GM10266 (cell line): ENCODE results near the gene KIF23.

Source experiments
- DNase-seq: peaks from one replicate; pipeline ENCODE4 v3.0.0; 2012; ENCODE audit errors: extremely low spot score
- CTCF ChIP-seq: IDR thresholded peaks from 2 replicates; pipeline ENCODE4 v1.5.1; 2012; ENCODE audit warnings: mild to moderate bottlenecking, low read depth; ENCODE audit not compliant: control insufficient read depth, insufficient read depth; ENCODE audit errors: missing control alignments

Gene KIF23

DNA sequence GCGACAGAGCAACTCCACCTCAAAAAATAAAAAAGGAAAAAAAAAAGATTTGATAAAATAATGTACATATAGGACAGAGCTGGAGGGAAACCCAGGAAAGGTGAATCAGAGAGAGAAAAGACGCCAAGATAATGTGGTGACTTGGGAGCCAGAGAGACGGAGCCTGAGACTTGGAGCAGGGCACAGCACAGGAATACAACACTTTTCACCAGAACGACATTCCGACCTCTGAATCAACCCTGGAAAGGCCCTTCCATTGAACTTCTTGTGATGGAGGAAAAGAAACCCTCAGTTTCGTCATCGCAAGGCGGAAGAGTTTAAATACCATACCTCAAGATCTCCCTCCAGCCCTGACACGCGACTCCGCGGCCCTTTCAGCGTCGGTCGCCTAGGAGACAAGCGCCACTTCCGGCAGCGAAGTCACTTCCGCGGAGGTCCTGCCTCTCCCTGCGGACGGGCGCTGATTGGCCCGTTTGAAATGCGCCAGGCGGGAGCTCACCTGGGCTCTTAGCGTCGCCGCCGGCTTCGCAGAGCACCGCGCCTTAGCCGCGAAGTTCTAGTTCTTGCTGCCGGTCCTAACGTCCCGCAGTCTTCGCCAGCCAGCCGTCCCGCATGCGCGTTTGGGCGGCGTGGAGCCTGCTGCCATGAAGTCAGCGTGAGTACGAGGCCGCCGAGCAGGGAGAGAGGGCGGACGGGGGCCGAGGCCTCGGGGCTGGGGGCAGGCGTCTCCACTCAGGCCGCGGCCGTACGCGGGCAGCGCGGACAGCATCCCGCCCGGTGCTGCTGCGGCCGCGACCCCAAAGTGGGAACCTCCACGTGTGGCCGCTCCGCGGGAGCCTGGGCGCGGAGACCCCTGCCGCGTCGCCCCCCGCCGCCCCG lies at the start of gene KIF23:
Gene KIF23, plus strand, starts transcription at position 528 of the 879 bp plus-strand sequence. Its CDS starts 117 bp downstream, at position 645.
- DNase-seq = peak; percentile 97
- no peak for TF ChIP-seq CTCF

GRCh38 chr15:69367236-69367635 lies 46.9 kb upstream of the KIF23 start:
- TF ChIP-seq CTCF = no peak
- no peak for DNase-seq

GRCh38 chr15:69369631-69370030 lies 44.5 kb upstream of the KIF23 start:
- no peak for TF ChIP-seq CTCF
- no peak for DNase-seq

DNA sequence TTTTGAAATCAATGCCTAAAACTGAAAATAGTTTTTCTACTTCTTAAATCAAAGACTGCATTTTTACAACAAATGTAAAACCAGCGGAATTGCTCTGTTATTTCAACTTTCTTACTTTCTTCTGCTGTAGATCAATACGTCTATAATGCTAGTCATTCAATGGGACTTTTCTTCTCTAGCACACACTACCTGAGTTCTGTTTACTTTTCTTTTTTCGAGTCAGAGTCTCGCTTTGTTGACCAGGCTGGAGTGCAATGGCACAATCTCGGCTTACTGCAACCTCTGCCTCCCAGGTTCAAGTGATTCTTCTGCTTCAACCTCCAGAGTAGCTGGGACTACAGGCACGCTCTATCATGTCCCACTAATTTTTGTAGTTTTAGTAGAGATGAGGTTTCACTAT lies 40.7 kb upstream of the KIF23 start:
- no peak for TF ChIP-seq CTCF
- DNase-seq = no peak

GRCh38 chr15:69375151-69375790 lies 38.9 kb upstream of the KIF23 start:
- DNase-seq = no peak
- TF ChIP-seq CTCF = no peak

DNA sequence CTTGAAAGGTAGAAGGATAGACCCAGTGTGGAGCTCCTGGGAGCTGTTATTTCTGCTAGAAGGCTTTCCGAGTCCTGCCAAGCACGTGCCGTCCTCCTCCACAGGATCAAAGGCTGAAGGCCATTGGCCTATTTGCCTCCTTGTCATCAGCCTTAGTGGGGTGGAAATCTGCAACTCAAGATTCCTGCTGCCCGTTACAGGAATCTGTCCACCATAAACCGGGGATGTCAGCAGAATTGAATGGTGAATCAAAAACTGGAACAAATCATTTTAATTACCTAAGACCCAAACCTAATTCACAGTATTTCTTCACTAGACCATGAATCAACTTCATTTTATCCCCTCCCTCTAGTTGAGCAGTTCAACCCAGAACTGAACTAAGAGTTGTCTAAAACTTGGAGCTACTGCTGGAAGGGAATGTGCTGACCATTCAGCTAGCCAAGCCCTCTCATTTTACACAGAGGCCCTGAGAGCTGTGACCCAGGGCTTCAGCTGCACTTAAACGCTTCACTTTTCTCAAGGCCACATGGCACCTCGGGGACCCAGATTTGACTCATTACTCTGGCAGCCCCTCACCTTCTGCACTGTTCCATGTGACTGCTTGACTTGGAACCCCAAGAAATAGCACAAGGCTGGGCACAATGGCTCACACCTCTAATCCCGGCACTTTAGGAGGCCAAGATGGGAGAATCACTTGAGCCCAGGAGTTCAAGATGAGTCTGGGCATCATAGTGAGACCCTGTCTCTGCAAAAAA lies 36.8 kb upstream of the KIF23 start:
- TF ChIP-seq CTCF = no peak
- DNase-seq = no peak
